SU-DHL-6 (cell line): Measurements from ENCODE around the gene SLC22A17.

ENCODE experiments used
- H2AFZ ChIP-seq: fragments of 200-600 bp; sonication (generic); 2 replicates; pipeline ENCODE4 v1.6.1; 2014; ENCODE audit warnings: low read depth, mild to moderate bottlenecking, moderate library complexity, mixed read lengths, antibody characterized with exemption, low read length; ENCODE audit not compliant: severe bottlenecking
- H3F3A ChIP-seq: fragments of 200-600 bp; shearing (Covaris generic); 2 replicates; pipeline ENCODE4 v1.6.0; 2016; ENCODE audit warnings: antibody characterized with exemption, mild to moderate bottlenecking; ENCODE audit not compliant: insufficient read depth
- H3K27ac ChIP-seq: fragments of 200-600 bp; sonication (generic); 2 replicates; pipeline ENCODE4 v1.5.1; 2016; ENCODE audit warnings: low read depth, mild to moderate bottlenecking, low read length, moderate library complexity, mixed read lengths
- H3K27me3 ChIP-seq: fragments of 200-600 bp; sonication (generic), shearing (Covaris generic); 2 replicates; pipeline ENCODE4 v1.6.0; 2014; ENCODE audit warnings: mild to moderate bottlenecking, low read length
- H3K36me3 ChIP-seq: fragments of 200-600 bp; sonication (generic); 2 replicates; pipeline ENCODE4 v1.6.1; 2014; ENCODE audit warnings: mild to moderate bottlenecking, low read length, mixed read lengths
- H3K4me2 ChIP-seq: fragments of 300-600, 200-600 bp; shearing (Covaris generic), sonication (generic); 2 replicates; pipeline ENCODE4 v1.6.0; 2014; ENCODE audit warnings: low read length, low read depth, mild to moderate bottlenecking; ENCODE audit not compliant: poor library complexity, severe bottlenecking
- H3K4me3 ChIP-seq: fragments of 200-600 bp; sonication (generic); 2 replicates; pipeline ENCODE4 v1.5.1; 2014; ENCODE audit warnings: antibody characterized with exemption, low read length, mild to moderate bottlenecking, mixed read lengths; ENCODE audit not compliant: insufficient read depth, poor library complexity, severe bottlenecking
- H3K79me2 ChIP-seq: fragments of 200-600 bp; sonication (generic); 2 replicates; pipeline ENCODE4 v1.6.1; 2014; ENCODE audit warnings: mild to moderate bottlenecking, low read length, moderate library complexity; ENCODE audit not compliant: insufficient read depth
- H3K9ac ChIP-seq: fragments of 200-600 bp; sonication (generic); 2 replicates; pipeline ENCODE4 v1.7.0; 2014; ENCODE audit warnings: mild to moderate bottlenecking, low read length
- H3K9me2 ChIP-seq: fragments of 200-600 bp; sonication (generic); replicated peaks from 2 replicates; pipeline ENCODE4 v1.6.1; 2014; ENCODE audit warnings: low read length; ENCODE audit not compliant: insufficient read depth
- H3K9me3 ChIP-seq: fragments of 200-600 bp; sonication (generic); 2 replicates; pipeline ENCODE4 v1.6.1; 2014; ENCODE audit warnings: low read length, mixed read lengths; ENCODE audit not compliant: insufficient read depth
- H4K20me1 ChIP-seq: fragments of 200-600 bp; sonication (generic); 2 replicates; pipeline ENCODE4 v1.6.1; 2014; ENCODE audit warnings: low read depth, mild to moderate bottlenecking, antibody characterized with exemption, low read length, moderate library complexity, mixed read lengths
- EZH2phosphoT487 ChIP-seq: fragments of 200-600 bp; sonication (generic), shearing (Covaris generic); conservative IDR thresholded peaks from 2 replicates; pipeline ENCODE4 v1.6.1; 2018; ENCODE audit warnings: mild to moderate bottlenecking, antibody characterized with exemption, low read length, moderate library complexity, mixed read lengths
- TF ChIP-seq, protein P1 (sequence below): fragments of 200-600 bp; sonication (generic); IDR thresholded peaks from one replicate; pipeline ENCODE4 v1.5.1; 2017; ENCODE audit warnings: antibody characterized with exemption, mild to moderate bottlenecking, low read length, moderate library complexity; ENCODE audit not compliant: insufficient read depth, poor library complexity, severe bottlenecking

Gene SLC22A17

DNA sequence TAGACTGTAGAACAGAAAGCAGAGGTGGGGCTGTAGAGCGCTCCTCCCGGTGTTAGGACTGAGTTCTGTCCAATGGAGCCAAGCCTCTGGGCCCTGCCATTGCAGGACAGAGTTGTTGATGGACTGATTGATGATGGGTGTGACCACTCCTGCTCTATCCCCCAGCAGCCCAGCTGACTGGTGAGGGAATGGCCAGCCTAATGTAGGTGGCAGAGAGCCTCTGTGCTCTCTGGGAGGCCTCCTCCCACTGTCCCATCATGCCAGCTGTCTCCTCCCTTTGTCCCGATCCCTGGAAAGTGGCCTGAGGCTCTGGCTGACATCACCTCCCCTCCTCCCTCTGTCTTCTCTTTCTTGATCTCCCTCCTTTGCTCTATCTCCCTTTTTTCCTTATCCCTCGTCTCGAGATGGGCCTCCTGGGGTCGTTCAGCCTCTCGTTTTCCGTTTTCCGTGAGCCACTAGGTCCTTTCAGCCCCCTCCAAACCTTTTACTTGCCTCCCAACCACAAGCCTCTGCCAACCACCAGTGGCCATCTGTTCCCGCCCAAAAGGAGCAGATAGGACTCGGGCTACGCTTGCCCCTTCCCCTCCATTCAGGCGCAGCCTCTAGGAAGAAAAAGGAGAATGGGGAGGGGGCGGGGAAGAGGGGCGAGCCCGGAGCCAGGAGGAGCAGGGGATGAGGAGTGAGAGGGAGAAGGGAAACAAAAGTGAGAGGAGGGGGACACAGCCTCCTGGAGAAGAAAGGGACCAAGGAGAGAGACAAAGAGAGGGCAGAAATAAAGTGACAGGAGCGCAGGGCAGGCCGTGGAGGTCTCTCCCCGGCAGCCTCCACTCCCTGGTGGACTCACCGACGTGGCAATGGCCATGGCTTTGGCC lies 11.7 kb upstream of the SLC22A17 start:
- H3K9ac ChIP-seq: no peak overlapping the region
- no peak overlapping the region for H3K4me3 ChIP-seq

DNA sequence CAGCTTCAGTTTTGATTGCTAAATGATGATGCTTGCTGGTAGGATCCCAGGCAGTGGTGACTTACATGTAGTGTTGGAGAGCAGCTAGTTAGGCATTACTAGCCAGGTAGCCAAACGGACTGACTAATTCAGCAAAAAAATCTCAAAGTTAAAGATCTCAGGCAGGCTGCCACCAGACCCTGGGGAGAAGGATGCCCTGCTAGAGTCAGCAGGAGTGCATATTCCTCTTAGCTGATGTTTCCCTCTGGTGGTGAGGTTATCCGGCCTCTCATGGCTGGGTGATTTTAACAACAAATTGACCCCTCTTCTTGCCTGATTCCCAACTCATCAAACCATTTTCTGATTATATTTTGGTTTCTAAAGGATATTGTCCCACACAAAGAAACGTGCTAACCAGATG lies 9.5 kb upstream of the SLC22A17 start:
- no peak overlapping the region for H3K9ac ChIP-seq
- H3K79me2 ChIP-seq: no peaks in the 10 kb centered on the region
- H3F3A ChIP-seq: no peaks in the 10 kb centered on the region
- no peak overlapping the region for H3K4me3 ChIP-seq
- H3K9me2 ChIP-seq: no peaks in the 10 kb centered on the region
- H3K27me3 ChIP-seq: no peaks in the 10 kb centered on the region
- H4K20me1 ChIP-seq: no peaks in the 10 kb centered on the region
- no peak overlapping the region for H2AFZ ChIP-seq
- H3K4me2 ChIP-seq: no peak overlapping the region
- TF ChIP-seq, protein P1, sequence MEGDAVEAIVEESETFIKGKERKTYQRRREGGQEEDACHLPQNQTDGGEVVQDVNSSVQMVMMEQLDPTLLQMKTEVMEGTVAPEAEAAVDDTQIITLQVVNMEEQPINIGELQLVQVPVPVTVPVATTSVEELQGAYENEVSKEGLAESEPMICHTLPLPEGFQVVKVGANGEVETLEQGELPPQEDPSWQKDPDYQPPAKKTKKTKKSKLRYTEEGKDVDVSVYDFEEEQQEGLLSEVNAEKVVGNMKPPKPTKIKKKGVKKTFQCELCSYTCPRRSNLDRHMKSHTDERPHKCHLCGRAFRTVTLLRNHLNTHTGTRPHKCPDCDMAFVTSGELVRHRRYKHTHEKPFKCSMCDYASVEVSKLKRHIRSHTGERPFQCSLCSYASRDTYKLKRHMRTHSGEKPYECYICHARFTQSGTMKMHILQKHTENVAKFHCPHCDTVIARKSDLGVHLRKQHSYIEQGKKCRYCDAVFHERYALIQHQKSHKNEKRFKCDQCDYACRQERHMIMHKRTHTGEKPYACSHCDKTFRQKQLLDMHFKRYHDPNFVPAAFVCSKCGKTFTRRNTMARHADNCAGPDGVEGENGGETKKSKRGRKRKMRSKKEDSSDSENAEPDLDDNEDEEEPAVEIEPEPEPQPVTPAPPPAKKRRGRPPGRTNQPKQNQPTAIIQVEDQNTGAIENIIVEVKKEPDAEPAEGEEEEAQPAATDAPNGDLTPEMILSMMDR: no peak
- no peak for TF ChIP-seq EZH2phosphoT487
- H3K9me3 ChIP-seq: no peaks in the 10 kb centered on the region
- H3K36me3 ChIP-seq: no peaks in the 10 kb centered on the region
- no peak overlapping the region for H3K27ac ChIP-seq

More for the DNA sequence above, 11.7 kb upstream of the SLC22A17 start:
- Histone ChIP-seq H3K9me2 (no peaks in the 10 kb centered on the region), H3K36me3 (no peaks in the 10 kb centered on the region), H3K27me3 (no peaks in the 10 kb centered on the region), H3K9me3 (no peaks in the 10 kb centered on the region), H3K27ac (no peak overlapping the region), H3K79me2 (no peaks in the 10 kb centered on the region), H3K4me2 (no peak overlapping the region), H4K20me1 (no peaks in the 10 kb centered on the region), H2AFZ (no peak overlapping the region), H3F3A (no peaks in the 10 kb centered on the region)
- TF ChIP-seq, protein P1: no peak
- no peak for TF ChIP-seq EZH2phosphoT487

- Histone ChIP-seq H3K79me2 (no peaks in the 10 kb centered on the region), H3K4me3 (no peak overlapping the region), H3F3A (no peaks in the 10 kb centered on the region), H4K20me1 (no peaks in the 10 kb centered on the region), H2AFZ (no peak overlapping the region), H3K9me3 (no peaks in the 10 kb centered on the region), H3K4me2 (no peak overlapping the region), H3K27me3 (no peaks in the 10 kb centered on the region), H3K9ac (no peak overlapping the region), H3K27ac (no peak overlapping the region), H3K36me3 (no peaks in the 10 kb centered on the region), H3K9me2 (no peaks in the 10 kb centered on the region)
- TF ChIP-seq, protein P1: no peak
- TF ChIP-seq EZH2phosphoT487: no peak
Observed at GRCh38 chr14:23361763-23362162, 9.1 kb upstream of the SLC22A17 start.
